Measurements from ENCODE around the gene GAK.

GRCh38 chr4:834368-835147, 97.6 kb downstream of the GAK start:
- TF ChIP-seq, protein P1, sequence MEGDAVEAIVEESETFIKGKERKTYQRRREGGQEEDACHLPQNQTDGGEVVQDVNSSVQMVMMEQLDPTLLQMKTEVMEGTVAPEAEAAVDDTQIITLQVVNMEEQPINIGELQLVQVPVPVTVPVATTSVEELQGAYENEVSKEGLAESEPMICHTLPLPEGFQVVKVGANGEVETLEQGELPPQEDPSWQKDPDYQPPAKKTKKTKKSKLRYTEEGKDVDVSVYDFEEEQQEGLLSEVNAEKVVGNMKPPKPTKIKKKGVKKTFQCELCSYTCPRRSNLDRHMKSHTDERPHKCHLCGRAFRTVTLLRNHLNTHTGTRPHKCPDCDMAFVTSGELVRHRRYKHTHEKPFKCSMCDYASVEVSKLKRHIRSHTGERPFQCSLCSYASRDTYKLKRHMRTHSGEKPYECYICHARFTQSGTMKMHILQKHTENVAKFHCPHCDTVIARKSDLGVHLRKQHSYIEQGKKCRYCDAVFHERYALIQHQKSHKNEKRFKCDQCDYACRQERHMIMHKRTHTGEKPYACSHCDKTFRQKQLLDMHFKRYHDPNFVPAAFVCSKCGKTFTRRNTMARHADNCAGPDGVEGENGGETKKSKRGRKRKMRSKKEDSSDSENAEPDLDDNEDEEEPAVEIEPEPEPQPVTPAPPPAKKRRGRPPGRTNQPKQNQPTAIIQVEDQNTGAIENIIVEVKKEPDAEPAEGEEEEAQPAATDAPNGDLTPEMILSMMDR (IDR thresholded peaks at IDR 0.05; ENCODE audit: insufficient read depth, low read length, poor library complexity, severe bottlenecking): no peak
- TF ChIP-seq EZH2phosphoT487 (conservative IDR thresholded peaks at IDR 0.05; ENCODE audit: low read length): no peak

All from SU-DHL-6 (cell line).